Measurements from ENCODE around the gene AGFG1. TPM values are rescaled to one million over a fixed set of nuclear protein-coding genes. Genes with fewer than 3 reads are reported as not detected.

Gene AGFG1
- total RNA-seq, 1 experiment from 2014 or later = 109 TPM

DNA sequence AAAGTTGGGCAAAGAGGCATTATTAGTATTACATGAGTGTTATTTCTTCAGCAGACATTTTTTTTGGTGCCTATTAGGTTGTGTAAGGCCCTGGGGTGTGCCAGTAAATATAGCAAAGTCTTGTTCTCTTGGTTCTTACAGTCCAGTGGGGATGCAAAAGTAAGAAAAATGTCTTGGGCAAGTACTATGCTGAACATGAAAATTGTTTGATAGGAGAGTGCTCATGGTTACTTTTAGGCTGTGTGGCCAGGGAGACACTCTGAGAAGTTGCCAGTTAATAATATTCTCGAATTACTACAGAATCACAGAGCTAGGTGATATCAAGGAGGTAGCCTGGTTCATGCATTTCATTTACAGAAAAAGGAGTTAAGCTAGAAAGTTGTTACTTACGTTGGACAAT lies 1.9 kb downstream of the AGFG1 start:
- no peak overlapping the region for H3K4ac ChIP-seq (ENCODE audit: low read depth, low read length)
- H3K27ac ChIP-seq (ENCODE audit: insufficient read length, low read depth, low read length) = no peak overlapping the region
- WGBS (ENCODE audit: extremely low coverage, insufficient read length, low lambda C conversion rate) = no CpG with 5 or more reads among the region's 2 CpGs

More for the DNA sequence above, 1.9 kb downstream of the AGFG1 start:
- Histone ChIP-seq H4K20me1 (ENCODE audit: control insufficient read depth, insufficient read depth, insufficient read length) (peaks cover 4% of the 10 kb centered on the region), H4K8ac (replicated peaks; ENCODE audit: insufficient read length, low read depth, low read length) (no peak overlapping the region), H2BK12ac (ENCODE audit: insufficient read length, low read depth, low read length) (no peak overlapping the region), H3K79me2 (ENCODE audit: insufficient read depth, low read length) (peaks cover 40% of the 10 kb centered on the region), H3K18ac (ENCODE audit: insufficient read length, low read depth, low read length) (no peak overlapping the region), H2BK15ac (ENCODE audit: low read depth, low read length) (no peak overlapping the region), H3K79me1 (ENCODE audit: insufficient read depth, low read depth, low read length, poor library complexity, severe bottlenecking) (no peaks in the 10 kb centered on the region), H4K5ac (ENCODE audit: insufficient read length, low read depth, low read length) (no peak overlapping the region), H3K4me2 (ENCODE audit: insufficient read depth, insufficient read length, low read length) (no peak overlapping the region), H3K9me3 (ENCODE audit: control insufficient read depth, low read depth, low read length) (no peaks in the 10 kb centered on the region), H2BK5ac (ENCODE audit: insufficient read length, low read length) (no peak overlapping the region), H3K56ac (ENCODE audit: insufficient read length, low read depth, low read length) (no peak overlapping the region), H2AFZ (ENCODE audit: low read length) (no peak overlapping the region), H4K91ac (ENCODE audit: insufficient read length, low read depth, low read length) (no peak overlapping the region), H3K4me1 (ENCODE audit: insufficient read depth, low read length) (peaks cover 3% of the 10 kb centered on the region; the same call in 1 of the 2 replicates), H3K23ac (ENCODE audit: insufficient read length, low read depth, low read length) (no peak overlapping the region), H2BK120ac (ENCODE audit: low read depth, low read length, poor library complexity, severe bottlenecking) (no peak overlapping the region), H3K14ac (ENCODE audit: insufficient read depth, low read length) (no peak overlapping the region), H3K27me3 (ENCODE audit: insufficient read depth, low read length) (no peaks in the 10 kb centered on the region), H3K23me2 (ENCODE audit: insufficient read length, low read depth, low read length, poor library complexity, severe bottlenecking) (no peaks in the 10 kb centered on the region), H2AK5ac (ENCODE audit: insufficient read length, low read length) (no peak overlapping the region), H2BK20ac (ENCODE audit: low read depth, low read length, poor library complexity, severe bottlenecking) (no peak overlapping the region), H3K9ac (ENCODE audit: extremely low read depth, insufficient read length, low read length) (no peak overlapping the region), H3T11ph (ENCODE audit: low read length) (no peak overlapping the region)
- peaks cover 0 to 1% (median 0%) of the 10 kb centered on the region in 3 experiments; a peak in 1 of 7 replicates for H3K36me3 Mint-ChIP-seq (ENCODE audit: insufficient read depth in 1 of 3, low read depth in 3 of 3)
- H3K27ac Mint-ChIP-seq = no peak overlapping the region
- peaks cover 21 to 23% of the 10 kb centered on the region in 2 experiments for H3K4me1 Mint-ChIP-seq
- no peaks in the 10 kb centered on the region for H3K9me3 Mint-ChIP-seq
- TF ChIP-seq, protein P1, sequence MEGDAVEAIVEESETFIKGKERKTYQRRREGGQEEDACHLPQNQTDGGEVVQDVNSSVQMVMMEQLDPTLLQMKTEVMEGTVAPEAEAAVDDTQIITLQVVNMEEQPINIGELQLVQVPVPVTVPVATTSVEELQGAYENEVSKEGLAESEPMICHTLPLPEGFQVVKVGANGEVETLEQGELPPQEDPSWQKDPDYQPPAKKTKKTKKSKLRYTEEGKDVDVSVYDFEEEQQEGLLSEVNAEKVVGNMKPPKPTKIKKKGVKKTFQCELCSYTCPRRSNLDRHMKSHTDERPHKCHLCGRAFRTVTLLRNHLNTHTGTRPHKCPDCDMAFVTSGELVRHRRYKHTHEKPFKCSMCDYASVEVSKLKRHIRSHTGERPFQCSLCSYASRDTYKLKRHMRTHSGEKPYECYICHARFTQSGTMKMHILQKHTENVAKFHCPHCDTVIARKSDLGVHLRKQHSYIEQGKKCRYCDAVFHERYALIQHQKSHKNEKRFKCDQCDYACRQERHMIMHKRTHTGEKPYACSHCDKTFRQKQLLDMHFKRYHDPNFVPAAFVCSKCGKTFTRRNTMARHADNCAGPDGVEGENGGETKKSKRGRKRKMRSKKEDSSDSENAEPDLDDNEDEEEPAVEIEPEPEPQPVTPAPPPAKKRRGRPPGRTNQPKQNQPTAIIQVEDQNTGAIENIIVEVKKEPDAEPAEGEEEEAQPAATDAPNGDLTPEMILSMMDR (conservative IDR thresholded peaks at IDR 0.05) = no peak
- no peak for DNase-seq
- H3K27me3 Mint-ChIP-seq (ENCODE audit: low read depth) = no peaks in the 10 kb centered on the region
- peak overlapping the region; percentile 83 to 94 for H3K4me3 Mint-ChIP-seq

All from H9 (cell line).